NT2/D1 (cell line): ENCODE results near the gene GAREM1.

Experiments used
- YY1 ChIP-seq: IDR thresholded peaks from 2 replicates; pipeline ENCODE4 v1.6.1; 2011; ENCODE audit not compliant: insufficient read length, insufficient read depth
- ZNF274 ChIP-seq: IDR thresholded peaks from 2 replicates; pipeline ENCODE4 v1.6.1; 2011; ENCODE audit warnings: mild to moderate bottlenecking, low read depth, low read length

DNA sequence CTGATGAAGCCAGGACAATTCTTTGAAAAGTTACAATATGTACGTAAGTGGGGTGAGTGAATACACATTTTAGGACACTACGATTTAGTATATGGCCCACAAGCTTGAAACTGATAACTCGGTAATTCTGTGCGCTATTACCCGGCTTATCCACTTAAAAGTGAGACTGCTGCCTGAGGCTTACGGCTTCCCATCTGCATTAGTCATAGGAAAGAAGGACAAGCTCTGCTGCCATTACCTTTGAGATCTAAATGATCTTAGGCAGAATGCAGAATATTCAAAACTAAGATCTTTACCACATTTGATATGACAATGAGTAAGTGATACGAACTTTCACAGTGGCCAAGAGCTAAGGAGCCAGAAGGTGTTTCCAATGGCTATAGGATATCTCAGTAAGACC, 133.3 kb downstream of the GAREM1 start:
- TF ChIP-seq ZNF274 (no peak), YY1 (no peak)
